Epithelial cell of proximal tubule (primary cell): ENCODE data around the gene SELENOP. TPM values are rescaled to one million over a fixed set of nuclear protein-coding genes. Genes with fewer than 3 reads are reported as not detected.
"Not testable (repeated sequence)": the region's sequence is repeated elsewhere in the genome, so short reads cannot be mapped to it uniquely, and the experiment has no call there.

Experiments
- DNase-seq: peaks from one replicate; pipeline ENCODE4 v3.0.0-alpha.2; 2011; ENCODE audit warnings: low read depth
- H3K4me3 ChIP-seq: 2 replicates; pipeline ENCODE4 v1.5.1; 2011; ENCODE audit warnings: low read depth, mild to moderate bottlenecking, low read length
- total RNA-seq: library from RNA; depleted of rRNA; stranded (reverse); fragments of >200 nt; gene quantifications from 2 replicates; pipeline ENCODE4 v1.2.3, GENCODE V29; 2015
- TF ChIP-seq, protein P1 (sequence below): conservative IDR thresholded peaks from 2 replicates; pipeline ENCODE4 v1.5.1; 2012; ENCODE audit warnings: low read depth, mild to moderate bottlenecking, low read length

The SELENOP gene
- total RNA-seq, 1 donor from 2014 or later = 11.9 TPM

DNA sequence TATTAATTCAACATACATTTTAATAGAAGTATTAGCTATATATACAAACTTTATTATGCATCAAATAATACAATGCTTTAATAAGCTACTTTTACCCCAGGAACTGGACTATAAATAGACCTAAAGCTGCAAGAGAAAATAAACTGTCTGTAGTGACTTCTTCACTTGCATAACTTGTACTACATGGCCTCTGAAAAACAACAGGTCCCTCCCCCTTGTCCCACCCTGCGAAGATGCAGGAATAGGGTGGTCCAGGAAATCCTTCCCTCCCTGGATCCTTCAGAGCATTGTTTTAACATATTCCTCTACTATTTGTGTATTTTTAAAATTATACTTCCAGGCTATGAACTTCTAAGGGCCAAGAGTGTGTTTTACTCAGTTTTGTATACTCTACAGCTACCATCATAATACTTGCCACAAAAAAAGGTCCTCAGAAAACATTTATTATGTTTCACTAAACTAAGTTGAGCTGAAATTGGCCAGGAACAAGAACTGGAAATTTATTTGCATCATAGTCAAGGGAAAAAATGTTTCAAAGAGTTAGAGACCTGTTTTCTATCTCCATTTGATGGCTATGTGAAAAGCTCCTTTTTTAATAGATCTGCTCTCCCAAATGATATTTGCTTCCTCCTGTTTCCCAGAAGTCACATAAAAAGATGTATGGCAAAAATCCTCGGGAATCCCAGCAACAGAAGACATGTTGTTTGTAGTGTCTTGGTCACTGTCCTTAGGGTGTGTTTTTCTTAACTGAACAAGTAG, 15.2 kb upstream of the SELENOP start:
- DNase-seq = no peak
- H3K4me3 ChIP-seq = no peak overlapping the region
- TF ChIP-seq, protein P1, sequence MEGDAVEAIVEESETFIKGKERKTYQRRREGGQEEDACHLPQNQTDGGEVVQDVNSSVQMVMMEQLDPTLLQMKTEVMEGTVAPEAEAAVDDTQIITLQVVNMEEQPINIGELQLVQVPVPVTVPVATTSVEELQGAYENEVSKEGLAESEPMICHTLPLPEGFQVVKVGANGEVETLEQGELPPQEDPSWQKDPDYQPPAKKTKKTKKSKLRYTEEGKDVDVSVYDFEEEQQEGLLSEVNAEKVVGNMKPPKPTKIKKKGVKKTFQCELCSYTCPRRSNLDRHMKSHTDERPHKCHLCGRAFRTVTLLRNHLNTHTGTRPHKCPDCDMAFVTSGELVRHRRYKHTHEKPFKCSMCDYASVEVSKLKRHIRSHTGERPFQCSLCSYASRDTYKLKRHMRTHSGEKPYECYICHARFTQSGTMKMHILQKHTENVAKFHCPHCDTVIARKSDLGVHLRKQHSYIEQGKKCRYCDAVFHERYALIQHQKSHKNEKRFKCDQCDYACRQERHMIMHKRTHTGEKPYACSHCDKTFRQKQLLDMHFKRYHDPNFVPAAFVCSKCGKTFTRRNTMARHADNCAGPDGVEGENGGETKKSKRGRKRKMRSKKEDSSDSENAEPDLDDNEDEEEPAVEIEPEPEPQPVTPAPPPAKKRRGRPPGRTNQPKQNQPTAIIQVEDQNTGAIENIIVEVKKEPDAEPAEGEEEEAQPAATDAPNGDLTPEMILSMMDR = no peak

DNA sequence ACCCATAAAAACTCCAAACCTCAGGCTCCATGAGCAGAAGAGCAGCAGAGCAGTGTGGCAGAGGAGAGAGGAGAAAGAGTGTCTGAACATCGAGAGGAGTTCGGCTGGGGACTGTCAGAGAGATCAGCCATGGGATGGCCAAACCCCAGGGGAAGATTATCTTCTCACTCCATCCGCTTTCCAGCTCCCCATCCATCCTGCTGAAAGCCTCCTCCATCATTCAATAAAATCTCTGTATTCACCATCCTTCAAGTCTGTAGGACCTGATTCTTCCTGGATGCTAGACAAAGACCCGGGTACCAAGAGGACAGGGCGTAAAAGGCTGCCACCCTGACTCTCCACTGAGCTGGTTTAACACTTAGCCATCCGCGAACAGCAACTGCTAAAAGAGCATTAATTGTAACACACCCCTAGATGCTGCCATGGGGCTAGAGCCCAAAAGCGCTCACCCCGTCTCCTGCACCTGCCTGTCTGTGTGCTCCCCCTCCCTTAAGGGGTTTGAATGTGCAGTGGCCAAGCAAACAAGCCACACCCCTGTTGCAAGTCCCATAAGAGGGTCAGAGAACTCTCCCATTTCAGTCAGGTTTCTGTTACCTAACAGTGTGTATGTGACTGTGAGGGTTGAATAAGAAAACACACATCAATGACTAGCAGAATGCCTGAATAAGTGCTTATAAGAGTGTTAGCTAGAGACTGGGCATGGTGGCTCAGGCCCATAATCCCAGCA, 13.9 kb upstream of the SELENOP start:
- no peak overlapping the region for H3K4me3 ChIP-seq
- TF ChIP-seq, protein P1 = no peak
- DNase-seq = no peak

GRCh38 chr5:42824347-42824976, 12.8 kb upstream of the SELENOP start:
- no peak overlapping the region for H3K4me3 ChIP-seq
- DNase-seq = no peak
- TF ChIP-seq, protein P1 = no peak

DNA sequence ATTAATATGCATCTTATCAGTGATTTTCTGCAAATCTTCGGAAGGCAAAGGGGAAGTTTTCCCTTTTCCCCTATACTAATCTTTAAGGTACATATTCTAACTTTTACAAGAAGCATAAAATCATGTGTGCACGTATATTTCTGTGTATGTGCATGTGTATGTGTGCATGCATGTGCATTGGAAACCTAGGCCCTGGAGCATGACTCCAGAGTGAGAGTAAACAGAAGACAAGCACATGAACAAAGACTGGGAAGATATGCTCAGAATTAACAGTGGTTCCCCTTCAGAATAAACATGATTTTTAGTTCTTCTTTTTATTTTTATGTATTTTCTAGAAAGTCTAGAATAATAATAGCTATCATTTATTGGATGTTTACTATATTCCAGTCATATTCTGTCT, 10.9 kb upstream of the SELENOP start:
- no peak for DNase-seq
- no peak overlapping the region for H3K4me3 ChIP-seq
- TF ChIP-seq, protein P1 = no peak

GRCh38 chr5:42819745-42820144, 8.1 kb upstream of the SELENOP start:
- H3K4me3 ChIP-seq = no peak overlapping the region
- no peak for DNase-seq
- TF ChIP-seq, protein P1 = no peak

- H3K4me3 ChIP-seq, DNase-seq: not testable (repeated sequence)
Measured at GRCh38 chr5:42816546-42816945, 4.9 kb upstream of the SELENOP start.

DNA sequence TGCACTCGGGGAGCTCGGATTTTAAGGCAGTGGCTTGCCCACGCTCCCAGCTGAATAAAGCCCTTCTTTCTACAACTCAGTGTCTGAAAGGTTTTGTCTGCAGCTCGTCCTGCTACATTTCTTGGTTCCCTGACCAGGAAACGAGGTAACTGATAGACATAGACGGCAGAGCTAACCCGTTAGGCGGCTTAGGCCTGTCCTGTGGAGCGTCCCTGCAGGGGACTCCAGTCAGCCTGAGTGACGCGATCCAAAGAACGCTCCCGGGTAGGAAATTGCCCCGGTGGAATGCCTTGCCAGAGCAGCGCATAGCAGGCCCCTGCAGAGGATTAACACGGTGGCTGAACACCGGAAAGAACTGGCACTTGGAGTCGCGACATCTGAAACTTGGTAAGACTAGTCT, 1.8 kb upstream of the SELENOP start:
- no peak overlapping the region for H3K4me3 ChIP-seq
- TF ChIP-seq, protein P1 = no peak
- no peak for DNase-seq
